Mammary epithelial cell (primary cell): ENCODE results near the gene COPA.

Source experiments
- CTCF ChIP-seq, 2 donors: IDR thresholded peaks in 1 of 2; conservative IDR thresholded peaks in 1 of 2; 2 replicates each; pipeline ENCODE4 v1.5.1; 2011 to 2012; ENCODE audit warnings: inconsistent platforms in 2 of 2, low read length in 2 of 2, mild to moderate bottlenecking in 2 of 2, control low read depth in 1 of 2, low read depth in 1 of 2; ENCODE audit not compliant: insufficient read depth in 1 of 2; ENCODE audit errors: extremely low read depth in 1 of 2
- EZH2 ChIP-seq: IDR thresholded peaks from 2 replicates; pipeline ENCODE4 v1.6.1; 2012; ENCODE audit warnings: low read length, inconsistent platforms, borderline replicate concordance

- TF ChIP-seq CTCF (conservative IDR thresholded peaks at IDR 0.05 in 1 of 2, IDR thresholded peaks at IDR 0.05 in 1 of 2; ENCODE audit: extremely low read depth in 1 of 2, insufficient read depth in 1 of 2, low read depth in 1 of 2, low read length in 2 of 2) = no peak
- no peak for TF ChIP-seq EZH2
These were observed 75.6 kb downstream of the COPA start for GRCh38 chr1:160267284-160267991.
